AG04450 (cell line): ENCODE results near the gene RNF32. TPM values are rescaled to one million over a fixed set of nuclear protein-coding genes. Genes with fewer than 3 reads are reported as not detected.
"Not testable (repeated sequence)": the region's sequence is repeated elsewhere in the genome, so short reads cannot be mapped to it uniquely, and the experiment has no call there.

ENCODE experiments used
- CTCF ChIA-PET: fragments of 300-600, 350-600 bp; formaldehyde crosslinking; extraction: SDS; loops from one replicate; lab custom pipeline; 2022; ENCODE audit warnings: antibody characterized with exemption, inconsistent platforms; lab: Charles Lee
- POLR2A ChIA-PET: fragments of 350-600 bp; formaldehyde crosslinking; extraction: SDS; loops from one replicate; lab custom pipeline; 2021; ENCODE audit warnings: antibody characterized with exemption, inconsistent platforms; lab: Yijun Ruan, JAX
- DNase-seq: peaks from one replicate; pipeline ENCODE4 v3.0.0-alpha.2; 2011; ENCODE audit warnings: low read depth, low spot score
- H3K27ac ChIP-seq: one replicate; pipeline ENCODE4 v1.5.1; 2012; ENCODE audit warnings: low read depth, low read length, control low read depth
- H3K27me3 ChIP-seq: one replicate; pipeline ENCODE4 v1.6.0; 2012; ENCODE audit warnings: low read length; ENCODE audit not compliant: control insufficient read depth, insufficient read depth
- H3K4me3 ChIP-seq: 2 replicates; pipeline ENCODE4 v1.5.1; 2011; ENCODE audit warnings: mild to moderate bottlenecking, low read depth, low read length, control low read depth
- H3K9me3 ChIP-seq: 2 replicates; pipeline ENCODE4 v1.5.1; 2012; ENCODE audit warnings: low read length; ENCODE audit not compliant: control insufficient read depth, insufficient read depth
- CTCF ChIP-seq: IDR thresholded peaks from 2 replicates; pipeline ENCODE4 v1.5.1; 2011; ENCODE audit warnings: low read depth, low read length, control low read depth, inconsistent platforms
- polyA plus RNA-seq: library from polyadenylated mRNA; depleted of rRNA; stranded (reverse); fragments of >200 nt; gene quantifications from 2 replicates; pipeline ENCODE4 v1.2.3, GENCODE V29; 2011

Gene RNF32
- polyA plus RNA-seq, 1 experiment = 1.3 TPM

- CTCF ChIA-PET = no interaction called here
- Histone ChIP-seq H3K27ac (no peak overlapping the region), H3K4me3 (no peak overlapping the region), H3K9me3 (peaks cover 8% of the 10 kb centered on the region), H3K27me3 (no peaks in the 10 kb centered on the region)
- POLR2A ChIA-PET = no interaction called here
- no peak for DNase-seq
- no peak for TF ChIP-seq CTCF
Measured at GRCh38 chr7:156635529-156636385, 4.8 kb upstream of the RNF32 start.

GRCh38 chr7:156637093-156637492, 3.5 kb upstream of the RNF32 start:
- H3K4me3 ChIP-seq, H3K27ac ChIP-seq, H3K27me3 ChIP-seq, H3K9me3 ChIP-seq, POLR2A ChIA-PET, DNase-seq: not testable (repeated sequence)
- CTCF ChIA-PET = interaction anchor here (0.6 kb wide), 1 partner anchor 107 kb away, joined by 5 read pairs; no protein-coding TSS in a partner anchor

GRCh38 chr7:156638443-156639077, 2.0 kb upstream of the RNF32 start:
- H3K27me3 ChIP-seq = no peaks in the 10 kb centered on the region
- no peak for DNase-seq
- no peak overlapping the region for H3K4me3 ChIP-seq
- TF ChIP-seq CTCF = no peak
- H3K27ac ChIP-seq = no peak overlapping the region
- peaks cover 8% of the 10 kb centered on the region for H3K9me3 ChIP-seq
- POLR2A ChIA-PET = no interaction called here
- CTCF ChIA-PET = no interaction called here

- Histone ChIP-seq H3K9me3 (peaks cover 8% of the 10 kb centered on the region), H3K27ac (no peak overlapping the region), H3K27me3 (no peaks in the 10 kb centered on the region), H3K4me3 (peak overlapping the region; percentile 78)
- no peak for TF ChIP-seq CTCF
- ChIA-PET CTCF (no interaction called here), POLR2A (no interaction called here)
- DNase-seq = no peak
Measured at GRCh38 chr7:156639426-156640256, 933 bp upstream of the RNF32 start.

- peak overlapping the region; percentile 68 for H3K27ac ChIP-seq
- H3K4me3 ChIP-seq = peak overlapping the region; percentile 78
- no peak for TF ChIP-seq CTCF
- no peak for DNase-seq
- POLR2A ChIA-PET = interaction anchor here (0.9 kb wide), 1 partner anchor 11 kb away, joined by 3 read pairs; no protein-coding TSS in a partner anchor
- H3K9me3 ChIP-seq = peaks cover 8% of the 10 kb centered on the region
- H3K27me3 ChIP-seq = no peaks in the 10 kb centered on the region
- CTCF ChIA-PET = interaction anchor here (0.6 to 1.3 kb wide), 4 partner anchors 9 to 836 kb away, joined by 3 to 9 read pairs (median 4); no protein-coding TSS in a partner anchor
Measured at GRCh38 chr7:156640949-156641485, 443 bp downstream of the RNF32 start.
